KMS-11 (cell line): ENCODE data around the gene CATSPERD.

Experiments used
- H2AFZ ChIP-seq: fragments of 200-600 bp; sonication (generic); 2 replicates; pipeline ENCODE4 v1.6.1; 2016; ENCODE audit warnings: antibody characterized with exemption, mixed run types, low read depth
- H3K27ac ChIP-seq: fragments of 200-600 bp; sonication (generic); 2 replicates; pipeline ENCODE4 v1.6.1; 2016; ENCODE audit warnings: mild to moderate bottlenecking, mixed run types
- H3K27me3 ChIP-seq: fragments of 200-600 bp; sonication (generic); 2 replicates; pipeline ENCODE4 v1.6.1; 2017; ENCODE audit warnings: mild to moderate bottlenecking, low read depth, mixed run types, moderate library complexity; ENCODE audit not compliant: insufficient read depth
- H3K36me3 ChIP-seq: fragments of 200-600 bp; sonication (generic); 2 replicates; pipeline ENCODE4 v1.6.1; 2017; ENCODE audit warnings: mild to moderate bottlenecking, mixed run types; ENCODE audit not compliant: insufficient read depth
- H3K4me1 ChIP-seq: fragments of 200-600 bp; sonication (generic); 2 replicates; pipeline ENCODE4 v1.6.1; 2016; ENCODE audit warnings: mild to moderate bottlenecking, low read depth, mixed run types; ENCODE audit not compliant: poor library complexity, severe bottlenecking
- H3K4me2 ChIP-seq: fragments of 200-600 bp; sonication (generic); 2 replicates; pipeline ENCODE4 v1.7.0; 2016; ENCODE audit warnings: mild to moderate bottlenecking, mixed run types
- H3K4me3 ChIP-seq: fragments of 200-600 bp; sonication (generic); IDR thresholded peaks from 2 replicates; pipeline ENCODE4 v1.6.1; 2017; ENCODE audit warnings: low read depth, low read length, mixed read lengths; ENCODE audit not compliant: insufficient read depth
- H3K79me2 ChIP-seq: fragments of 200-600 bp; sonication (generic); 2 replicates; pipeline ENCODE4 v1.6.1; 2016; ENCODE audit warnings: low read depth, mixed run types; ENCODE audit not compliant: insufficient read depth
- H3K9ac ChIP-seq: fragments of 200-600 bp; sonication (generic); 2 replicates; pipeline ENCODE4 v1.6.1; 2016; ENCODE audit warnings: mild to moderate bottlenecking, mixed run types
- H4K20me1 ChIP-seq: fragments of 200-600 bp; sonication (generic); 2 replicates; pipeline ENCODE4 v1.6.1; 2016; ENCODE audit warnings: mild to moderate bottlenecking, mixed run types; ENCODE audit not compliant: insufficient read depth
- TF ChIP-seq, protein P1 (sequence below): fragments of 200-600 bp; sonication (generic); conservative IDR thresholded peaks from 2 replicates; pipeline ENCODE4 v1.6.1; 2017; ENCODE audit warnings: low read depth, mild to moderate bottlenecking, antibody characterized with exemption, low read length, moderate library complexity, mixed read lengths

The CATSPERD gene

DNA sequence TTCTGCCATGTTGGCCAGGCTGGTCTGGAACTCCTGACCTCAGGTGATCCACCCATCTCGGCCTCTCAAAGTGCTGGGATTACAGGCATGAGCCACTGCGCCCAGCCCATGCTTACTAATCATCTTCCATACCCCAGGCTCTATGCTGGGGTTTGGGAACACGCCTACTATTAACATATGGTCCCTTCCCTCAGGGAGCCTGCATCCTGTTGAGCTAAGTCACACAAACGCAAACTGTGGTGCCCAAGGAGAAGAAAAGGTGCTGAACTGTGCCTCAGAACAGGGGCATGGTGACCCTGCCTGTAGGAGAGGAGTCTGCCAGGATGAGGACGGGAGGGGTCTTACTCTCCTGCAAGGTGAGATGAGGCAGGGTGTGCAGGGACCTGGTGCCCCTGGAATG, 45.7 kb upstream of the CATSPERD start:
- Histone ChIP-seq H4K20me1 (no peaks in the 10 kb centered on the region), H3K79me2 (no peaks in the 10 kb centered on the region), H3K4me1 (peaks cover 4% of the 10 kb centered on the region), H3K4me3 (no peak overlapping the region), H3K4me2 (no peak overlapping the region), H2AFZ (no peak overlapping the region), H3K27ac (no peak overlapping the region), H3K9ac (no peak overlapping the region), H3K27me3 (no peaks in the 10 kb centered on the region), H3K36me3 (no peaks in the 10 kb centered on the region)
- TF ChIP-seq, protein P1, sequence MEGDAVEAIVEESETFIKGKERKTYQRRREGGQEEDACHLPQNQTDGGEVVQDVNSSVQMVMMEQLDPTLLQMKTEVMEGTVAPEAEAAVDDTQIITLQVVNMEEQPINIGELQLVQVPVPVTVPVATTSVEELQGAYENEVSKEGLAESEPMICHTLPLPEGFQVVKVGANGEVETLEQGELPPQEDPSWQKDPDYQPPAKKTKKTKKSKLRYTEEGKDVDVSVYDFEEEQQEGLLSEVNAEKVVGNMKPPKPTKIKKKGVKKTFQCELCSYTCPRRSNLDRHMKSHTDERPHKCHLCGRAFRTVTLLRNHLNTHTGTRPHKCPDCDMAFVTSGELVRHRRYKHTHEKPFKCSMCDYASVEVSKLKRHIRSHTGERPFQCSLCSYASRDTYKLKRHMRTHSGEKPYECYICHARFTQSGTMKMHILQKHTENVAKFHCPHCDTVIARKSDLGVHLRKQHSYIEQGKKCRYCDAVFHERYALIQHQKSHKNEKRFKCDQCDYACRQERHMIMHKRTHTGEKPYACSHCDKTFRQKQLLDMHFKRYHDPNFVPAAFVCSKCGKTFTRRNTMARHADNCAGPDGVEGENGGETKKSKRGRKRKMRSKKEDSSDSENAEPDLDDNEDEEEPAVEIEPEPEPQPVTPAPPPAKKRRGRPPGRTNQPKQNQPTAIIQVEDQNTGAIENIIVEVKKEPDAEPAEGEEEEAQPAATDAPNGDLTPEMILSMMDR: no peak

DNA sequence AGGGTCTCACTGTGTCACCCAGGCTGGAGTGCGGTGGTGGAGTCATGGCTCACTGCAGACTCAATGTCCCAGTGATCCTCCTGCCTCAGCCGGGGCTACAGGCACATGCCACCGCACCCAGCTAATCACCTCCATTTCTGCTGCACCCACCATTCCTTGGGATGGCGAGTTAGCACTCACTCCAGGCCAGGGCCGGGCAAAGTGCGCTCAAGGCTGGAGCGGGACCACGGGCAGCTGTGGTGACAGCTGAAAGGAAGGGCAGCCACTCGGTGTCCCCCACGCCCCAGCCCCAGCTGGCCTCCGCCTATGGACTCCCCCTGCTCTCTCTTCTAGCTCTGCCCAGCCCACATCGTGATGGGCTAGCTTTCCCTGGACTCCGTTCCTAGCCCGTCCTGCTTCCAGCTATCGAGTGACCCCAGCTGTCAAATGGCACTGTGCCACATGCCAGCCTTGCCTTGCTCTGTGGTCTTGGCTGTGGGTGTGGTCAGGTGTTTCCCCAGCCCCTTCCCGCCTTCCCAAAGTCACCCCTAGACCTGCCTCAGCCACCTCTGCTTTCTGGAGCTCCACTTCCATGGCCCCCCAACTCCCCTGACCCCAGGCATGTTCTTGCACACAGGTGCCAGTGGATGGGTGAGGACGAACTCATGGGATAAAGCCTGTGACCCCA, 44.2 kb upstream of the CATSPERD start:
- TF ChIP-seq, protein P1: no peak
- Histone ChIP-seq H4K20me1 (no peaks in the 10 kb centered on the region), H3K36me3 (no peaks in the 10 kb centered on the region), H3K4me1 (peaks cover 4% of the 10 kb centered on the region), H2AFZ (no peak overlapping the region), H3K9ac (no peak overlapping the region), H3K4me3 (no peak overlapping the region), H3K27me3 (no peaks in the 10 kb centered on the region), H3K4me2 (no peak overlapping the region), H3K27ac (no peak overlapping the region), H3K79me2 (no peaks in the 10 kb centered on the region)

GRCh38 chr19:5676772-5677105, 43.7 kb upstream of the CATSPERD start:
- H3K4me3 ChIP-seq: no peak overlapping the region
- H4K20me1 ChIP-seq: no peaks in the 10 kb centered on the region
- H3K4me1 ChIP-seq: peaks cover 4% of the 10 kb centered on the region
- H3K27ac ChIP-seq: no peak overlapping the region
- H2AFZ ChIP-seq: no peak overlapping the region
- H3K79me2 ChIP-seq: no peaks in the 10 kb centered on the region
- TF ChIP-seq, protein P1: no peak
- no peak overlapping the region for H3K4me2 ChIP-seq
- peaks cover 3% of the 10 kb centered on the region; the same call in 1 of the 2 replicates for H3K27me3 ChIP-seq
- H3K36me3 ChIP-seq: no peaks in the 10 kb centered on the region
- no peak overlapping the region for H3K9ac ChIP-seq

GRCh38 chr19:5677136-5677535, 43.3 kb upstream of the CATSPERD start:
- Histone ChIP-seq H3K9ac (no peak overlapping the region), H3K4me2 (no peak overlapping the region)
- TF ChIP-seq, protein P1: no peak

More at GRCh38 chr19:5677136-5677535, 43.3 kb upstream of the CATSPERD start:
- no peaks in the 10 kb centered on the region for H4K20me1 ChIP-seq
- no peak overlapping the region for H3K4me3 ChIP-seq
- no peak overlapping the region for H3K27ac ChIP-seq
- H3K4me1 ChIP-seq: peaks cover 4% of the 10 kb centered on the region
- H3K27me3 ChIP-seq: peaks cover 3% of the 10 kb centered on the region; the same call in 1 of the 2 replicates
- H3K79me2 ChIP-seq: no peaks in the 10 kb centered on the region
- H3K36me3 ChIP-seq: no peaks in the 10 kb centered on the region
- H2AFZ ChIP-seq: no peak overlapping the region
